Activated T-helper 2 cell treated with anti-CD3 and anti-CD28 coated beads, Interferon-gamma antibody, Interleukin-2, Interleukin-4, amounts not matched to agents 10 μg/mL and 5 μg/mL and 100 μg/mL, durations not matched to agents 14 hours and 24 hours and 36 hours (primary cell): ENCODE results near the gene SLC22A3. TPM values are rescaled to one million over a fixed set of nuclear protein-coding genes. Genes with fewer than 3 reads are reported as not detected.
"Not testable (repeated sequence)": the region's sequence is repeated elsewhere in the genome, so short reads cannot be mapped to it uniquely, and the experiment has no call there.

ENCODE experiments used
- DNase-seq: peaks from one replicate; pipeline ENCODE4 v3.0.0; 2021; ENCODE audit warnings: low spot score
- H3K27ac Mint-ChIP-seq: one replicate; pipeline ENCODE4 v1.8.0; 2021; ENCODE audit warnings: mixed read lengths
- H3K27me3 Mint-ChIP-seq: one replicate; pipeline ENCODE4 v1.8.0; 2021; ENCODE audit warnings: low read depth, mixed read lengths
- H3K36me3 Mint-ChIP-seq: one replicate; pipeline ENCODE4 v1.8.0; 2021; ENCODE audit warnings: low read depth, mixed read lengths
- H3K4me1 Mint-ChIP-seq: one replicate; pipeline ENCODE4 v1.8.0; 2021; ENCODE audit warnings: low read depth, mixed read lengths
- H3K4me3 Mint-ChIP-seq: one replicate; pipeline ENCODE4 v1.8.0; 2021; ENCODE audit warnings: low read depth, mild to moderate bottlenecking, moderate library complexity, mixed read lengths
- H3K9me3 Mint-ChIP-seq: one replicate; pipeline ENCODE4 v1.8.0; 2021; ENCODE audit warnings: mixed read lengths
- intact Hi-C: fragments of 100-400 bp; cut with micrococcal nuclease; formaldehyde crosslinking; loops from one replicate; pipeline ENCODE4 v1.15.1; 2023
- total RNA-seq: library from RNA; stranded (reverse); gene quantifications from 2 replicates; pipeline ENCODE4 v1.2.3, GENCODE V29; 2022

The SLC22A3 gene
- total RNA-seq, 1 donor from 2014 or later = not detected

DNA sequence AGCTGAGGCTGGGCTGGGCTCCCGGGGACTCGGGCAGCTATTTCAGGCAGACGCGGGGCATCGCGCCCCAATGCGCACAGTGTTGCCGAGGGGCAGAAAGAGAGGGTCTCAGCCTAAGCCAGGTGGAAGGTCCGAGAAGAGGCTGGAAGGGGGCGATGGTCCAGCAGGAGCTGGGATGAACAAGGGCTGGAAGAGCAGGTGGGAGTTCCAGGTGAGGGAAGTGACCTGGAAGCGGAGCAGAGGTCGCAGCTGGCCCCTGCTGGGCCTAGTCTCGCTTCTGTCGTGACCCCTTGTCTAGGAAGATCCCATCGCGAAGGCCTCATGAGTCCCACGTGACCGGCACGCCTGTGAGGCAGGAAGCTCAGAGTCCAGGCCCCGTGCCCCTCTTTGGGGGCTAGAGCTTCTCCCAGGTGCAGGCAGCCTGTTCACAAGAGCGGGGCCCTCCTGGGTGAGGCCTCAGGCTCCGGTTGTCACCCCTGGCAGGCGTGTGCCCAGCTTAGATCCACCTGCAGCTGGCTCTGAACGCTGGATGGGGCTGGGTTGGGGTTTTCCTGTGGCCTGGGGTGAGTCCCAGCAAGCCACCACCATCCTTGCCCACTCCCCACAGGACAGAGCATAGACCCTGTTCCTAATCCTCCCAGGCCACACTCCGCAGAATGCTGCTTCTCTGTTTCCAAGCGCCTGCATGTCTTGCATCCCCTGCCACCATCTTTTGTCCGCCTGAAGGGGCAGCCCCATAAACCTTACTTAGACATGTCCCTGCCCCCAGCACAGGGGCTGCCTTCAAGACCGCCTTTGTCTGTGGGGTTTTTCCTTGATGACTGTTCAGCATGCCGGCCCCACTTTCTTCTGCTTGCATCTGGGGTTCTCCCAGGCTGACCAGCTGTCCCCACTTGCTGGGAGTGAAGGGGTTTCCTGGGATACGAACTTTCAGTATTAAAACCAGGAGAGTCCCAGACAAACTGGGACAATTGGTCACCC, 15.1 kb downstream of the SLC22A3 start:
- no peak for DNase-seq
- Mint-ChIP-seq H3K36me3 (no peaks in the 10 kb centered on the region), H3K27me3 (peaks cover 11% of the 10 kb centered on the region), H3K27ac (no peak overlapping the region), H3K4me1 (no peaks in the 10 kb centered on the region), H3K4me3 (no peak overlapping the region), H3K9me3 (no peaks in the 10 kb centered on the region)
- intact Hi-C loops = no loop called here

DNA sequence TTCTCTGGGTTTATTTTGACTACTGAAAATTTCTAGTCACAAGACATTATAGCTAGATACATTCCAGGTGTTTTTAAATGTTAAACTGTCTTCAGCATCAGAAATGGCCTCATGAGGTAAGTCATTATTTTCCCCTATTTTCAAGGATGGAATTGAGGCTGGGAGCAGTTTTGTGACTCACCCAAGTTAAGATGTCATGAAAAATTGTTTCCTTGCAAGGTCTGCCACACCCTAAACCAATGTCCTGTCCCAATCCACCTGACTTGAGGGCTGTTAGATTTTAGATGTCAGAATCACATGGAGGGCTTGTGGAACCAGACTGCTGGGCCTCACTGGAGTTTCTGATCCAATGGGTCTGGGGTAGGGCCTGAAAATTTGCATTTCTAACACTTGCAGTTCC, 16.9 kb downstream of the SLC22A3 start:
- DNase-seq = no peak
- H3K27ac Mint-ChIP-seq = no peak overlapping the region
- H3K9me3 Mint-ChIP-seq = no peaks in the 10 kb centered on the region
- intact Hi-C loops = no loop called here
- peaks cover 6% of the 10 kb centered on the region for H3K27me3 Mint-ChIP-seq
- no peak overlapping the region for H3K4me3 Mint-ChIP-seq
- no peaks in the 10 kb centered on the region for H3K4me1 Mint-ChIP-seq
- H3K36me3 Mint-ChIP-seq = no peaks in the 10 kb centered on the region

DNA sequence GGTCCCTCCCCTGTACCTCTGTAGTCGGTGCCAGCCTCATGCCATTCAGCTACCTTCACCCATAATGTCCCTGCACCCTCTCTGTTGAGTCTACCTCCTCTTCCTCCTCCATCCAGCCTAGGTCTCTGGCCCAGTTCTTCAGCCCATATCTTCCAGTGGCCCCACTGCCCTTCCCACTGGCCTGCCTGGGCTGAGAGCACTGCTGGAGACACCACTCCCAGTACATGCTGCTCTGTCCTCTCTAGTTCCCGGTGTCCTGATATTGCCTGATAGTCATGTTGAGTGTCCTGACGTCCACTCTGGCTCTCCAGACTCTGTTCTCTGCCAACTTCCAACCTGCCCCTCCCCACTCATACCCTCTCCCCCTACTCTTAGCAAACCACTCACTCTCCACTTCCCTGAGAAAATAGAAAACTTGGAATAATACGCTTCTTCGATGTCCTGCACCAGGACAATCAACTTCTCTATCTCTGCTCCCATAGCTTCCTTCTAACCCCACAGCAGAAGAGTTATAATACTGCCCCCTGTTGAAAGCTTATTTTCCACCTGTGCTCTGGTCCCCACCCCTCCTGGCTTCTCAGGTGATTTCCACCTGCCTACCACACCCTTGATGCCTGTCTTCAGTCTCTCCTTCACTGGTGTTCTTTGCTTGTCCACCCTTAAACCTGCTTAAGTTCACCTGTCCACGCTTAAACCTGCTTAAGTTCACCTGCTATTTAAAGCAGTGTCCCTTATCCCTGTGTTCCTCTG, 19.8 kb downstream of the SLC22A3 start:
- no peak for DNase-seq
- H3K27ac Mint-ChIP-seq = no peak overlapping the region
- no peaks in the 10 kb centered on the region for H3K4me1 Mint-ChIP-seq
- H3K27me3 Mint-ChIP-seq = no peaks in the 10 kb centered on the region
- H3K9me3 Mint-ChIP-seq = no peaks in the 10 kb centered on the region
- H3K4me3 Mint-ChIP-seq = no peak overlapping the region
- H3K36me3 Mint-ChIP-seq = no peaks in the 10 kb centered on the region
- intact Hi-C loops = no loop called here

DNA sequence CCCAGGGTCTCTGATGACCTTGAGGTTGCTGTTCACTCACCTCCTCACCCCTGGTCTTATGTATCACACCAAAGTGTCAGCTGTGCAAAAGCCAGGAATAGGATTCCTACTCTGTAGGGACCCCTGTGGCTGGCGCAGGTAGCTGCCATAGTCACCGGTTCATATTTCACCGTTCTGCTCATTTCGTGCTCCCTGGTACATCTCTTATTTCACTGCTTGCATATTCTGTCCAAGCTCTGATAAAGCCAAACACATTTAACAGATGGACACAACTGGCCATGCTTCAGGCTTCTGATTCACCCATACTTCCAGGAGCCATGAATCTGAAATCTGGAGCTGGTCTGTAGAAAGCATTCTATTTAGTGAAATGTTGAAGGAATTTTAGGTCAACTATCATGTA, 20.5 kb downstream of the SLC22A3 start:
- H3K9me3 Mint-ChIP-seq = no peaks in the 10 kb centered on the region
- H3K4me1 Mint-ChIP-seq = no peaks in the 10 kb centered on the region
- no peaks in the 10 kb centered on the region for H3K36me3 Mint-ChIP-seq
- no peak for DNase-seq
- no peak overlapping the region for H3K4me3 Mint-ChIP-seq
- intact Hi-C loops = no loop called here
- no peaks in the 10 kb centered on the region for H3K27me3 Mint-ChIP-seq
- H3K27ac Mint-ChIP-seq = no peak overlapping the region

DNA sequence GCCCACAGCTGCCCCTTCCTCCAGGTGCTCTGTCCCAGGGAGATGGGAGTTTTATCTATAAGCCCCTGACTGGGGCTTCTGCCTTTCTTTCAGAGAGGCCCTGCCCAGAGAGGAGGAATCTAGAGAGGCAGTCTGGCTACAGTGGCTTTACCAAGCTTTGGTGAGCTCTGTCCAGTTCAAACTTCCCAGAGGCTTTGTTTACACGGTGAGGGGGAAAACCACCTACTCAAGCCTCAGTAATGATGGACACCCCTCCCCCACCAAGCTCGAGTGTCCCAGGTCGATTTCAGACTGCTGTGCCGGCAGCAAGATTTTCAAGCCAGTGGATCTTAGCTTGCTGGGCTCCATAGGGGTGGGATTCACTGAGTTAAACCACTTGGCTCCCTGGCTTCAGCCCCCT, 25.4 kb downstream of the SLC22A3 start:
- H3K27ac Mint-ChIP-seq, H3K4me1 Mint-ChIP-seq, H3K27me3 Mint-ChIP-seq, H3K4me3 Mint-ChIP-seq, H3K9me3 Mint-ChIP-seq, H3K36me3 Mint-ChIP-seq, DNase-seq, intact Hi-C loops: not testable (repeated sequence)

DNA sequence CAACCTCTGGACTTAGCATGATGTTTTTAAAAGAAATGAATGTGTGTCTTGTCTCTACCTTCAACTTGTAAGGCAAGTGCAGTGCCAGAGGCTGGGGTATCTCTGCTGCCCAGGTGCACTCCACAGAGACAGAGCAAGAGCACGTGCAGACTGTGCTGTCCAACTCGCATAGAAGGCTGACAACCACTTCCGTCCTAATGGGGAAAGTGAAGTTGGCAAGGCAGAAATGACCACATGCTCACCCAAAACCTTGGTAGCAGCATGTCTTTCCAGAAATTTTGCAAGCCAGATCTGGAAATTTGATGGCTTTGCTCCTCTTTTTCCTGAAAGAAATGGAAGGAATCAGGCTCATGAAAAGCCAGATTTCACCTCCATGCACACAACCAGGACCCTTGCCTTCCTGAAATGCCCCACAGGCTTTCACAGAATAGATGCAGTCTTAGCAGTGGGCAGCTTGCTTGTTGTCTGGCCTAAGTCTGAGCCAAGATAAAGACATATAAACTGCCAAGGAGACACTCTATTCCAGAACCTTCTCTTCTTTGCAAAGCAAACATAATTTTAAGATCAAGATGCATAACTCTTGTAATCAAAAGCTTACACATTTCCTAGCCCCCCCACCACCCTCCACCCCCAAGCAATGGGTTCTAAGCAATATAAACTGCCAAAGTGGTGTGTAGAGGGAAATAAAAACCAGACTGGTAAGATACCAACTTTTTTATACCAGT, 26.8 kb downstream of the SLC22A3 start:
- Mint-ChIP-seq H3K36me3 (no peaks in the 10 kb centered on the region), H3K27ac (no peak overlapping the region)

DNA sequence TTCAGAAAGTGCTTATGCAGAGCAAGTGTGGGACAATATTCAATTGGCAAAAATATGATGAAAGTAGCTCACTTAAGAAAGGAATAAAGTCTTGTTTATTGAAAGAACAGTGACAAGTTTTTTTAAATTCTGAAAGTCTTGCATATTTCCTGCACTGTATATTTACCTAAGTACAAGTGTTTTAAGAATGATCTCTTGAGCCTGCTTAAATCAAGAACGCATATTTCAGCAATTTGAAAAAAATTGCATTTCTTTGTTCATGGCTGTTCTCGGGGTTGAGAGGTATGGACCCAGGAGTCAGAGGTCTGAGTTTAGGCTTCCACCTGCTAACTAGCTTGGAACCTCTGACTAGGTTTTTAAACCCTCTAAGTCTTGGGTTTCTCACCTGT, 27.4 kb downstream of the SLC22A3 start:
- peaks cover 13% of the 10 kb centered on the region for H3K27me3 Mint-ChIP-seq

More for the DNA sequence above, 26.8 kb downstream of the SLC22A3 start:
- Mint-ChIP-seq H3K4me1 (no peaks in the 10 kb centered on the region), H3K4me3 (no peak overlapping the region), H3K27me3 (peaks cover 13% of the 10 kb centered on the region), H3K9me3 (no peaks in the 10 kb centered on the region)
- intact Hi-C loops = no loop called here
- DNase-seq = no peak

DNA sequence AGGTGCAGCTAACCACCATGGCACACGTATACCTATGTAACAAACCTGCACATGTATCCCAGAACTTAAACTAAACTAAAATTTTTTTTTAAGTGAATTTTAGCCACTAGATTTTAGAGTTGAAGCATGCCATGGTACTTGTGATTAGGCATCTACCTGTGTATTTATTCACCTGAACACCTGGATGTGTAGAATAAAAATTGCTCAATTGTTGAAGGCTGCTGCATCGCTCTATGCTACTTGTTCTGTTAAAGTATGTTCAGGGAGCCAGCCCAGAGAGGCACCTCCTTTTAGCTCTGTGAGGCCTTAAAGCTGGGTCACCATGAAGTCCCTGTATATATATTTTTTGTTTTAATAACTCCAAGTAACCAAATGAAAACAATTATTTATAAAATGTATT, 28.3 kb downstream of the SLC22A3 start:
- intact Hi-C loops = no loop called here
- no peaks in the 10 kb centered on the region for H3K9me3 Mint-ChIP-seq
- peaks cover 13% of the 10 kb centered on the region for H3K27me3 Mint-ChIP-seq
- H3K27ac Mint-ChIP-seq = no peak overlapping the region
- no peaks in the 10 kb centered on the region for H3K36me3 Mint-ChIP-seq
- no peaks in the 10 kb centered on the region for H3K4me1 Mint-ChIP-seq
- no peak overlapping the region for H3K4me3 Mint-ChIP-seq
- no peak for DNase-seq

More for the DNA sequence above, 27.4 kb downstream of the SLC22A3 start:
- intact Hi-C loops = no loop called here
- H3K4me3 Mint-ChIP-seq = no peak overlapping the region
- DNase-seq = no peak
- H3K9me3 Mint-ChIP-seq = no peaks in the 10 kb centered on the region
- no peaks in the 10 kb centered on the region for H3K4me1 Mint-ChIP-seq
- no peak overlapping the region for H3K27ac Mint-ChIP-seq
- H3K36me3 Mint-ChIP-seq = no peaks in the 10 kb centered on the region

DNA sequence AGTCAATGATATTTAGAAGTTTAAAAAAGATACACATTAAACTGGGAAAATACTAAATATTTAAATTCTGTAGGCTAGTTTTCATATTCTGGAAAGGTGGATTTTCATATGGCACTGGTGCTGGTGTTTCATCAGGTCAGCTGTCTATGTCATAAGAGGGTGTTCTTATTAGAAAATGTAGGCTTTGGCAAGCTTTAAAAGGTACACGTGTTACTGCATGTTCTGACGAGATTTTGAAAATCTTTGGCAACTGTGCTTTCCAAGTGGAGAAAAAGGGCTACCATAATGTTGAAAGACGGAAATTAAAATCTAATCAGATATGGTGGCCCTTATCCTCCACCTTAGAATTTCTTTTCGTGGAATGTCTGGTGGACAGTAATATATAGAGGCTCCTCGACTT, 30.0 kb downstream of the SLC22A3 start:
- no peak overlapping the region for H3K4me3 Mint-ChIP-seq
- DNase-seq = no peak

DNA sequence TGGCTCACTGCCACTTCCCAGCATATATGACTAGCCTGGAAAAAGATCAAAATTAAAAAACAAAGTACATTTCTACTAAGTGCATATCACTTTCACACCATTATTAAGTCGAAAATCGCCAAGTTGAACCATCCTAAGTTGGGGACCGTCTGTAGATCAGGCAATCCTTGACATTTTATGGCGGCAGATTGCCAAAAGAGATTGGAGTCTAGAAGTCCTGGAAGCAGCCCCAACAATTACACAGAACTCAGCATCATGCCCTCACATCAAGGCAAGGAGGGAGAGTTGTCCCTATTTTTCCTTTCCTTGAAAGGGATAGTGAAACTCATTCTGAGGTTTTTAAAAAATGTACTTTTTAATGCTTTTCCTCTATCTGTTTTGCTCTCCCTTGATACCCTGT, 30.7 kb downstream of the SLC22A3 start:
- Mint-ChIP-seq H3K27me3 (peaks cover 13% of the 10 kb centered on the region), H3K4me3 (no peak overlapping the region), H3K9me3 (no peaks in the 10 kb centered on the region), H3K4me1 (no peaks in the 10 kb centered on the region), H3K27ac (no peak overlapping the region), H3K36me3 (no peaks in the 10 kb centered on the region)
- DNase-seq = no peak
- intact Hi-C loops = no loop called here

More for the DNA sequence above, 30.0 kb downstream of the SLC22A3 start:
- Mint-ChIP-seq H3K36me3 (no peaks in the 10 kb centered on the region), H3K4me1 (no peaks in the 10 kb centered on the region), H3K27me3 (peaks cover 13% of the 10 kb centered on the region), H3K9me3 (no peaks in the 10 kb centered on the region), H3K27ac (no peak overlapping the region)
- intact Hi-C loops = no loop called here

DNA sequence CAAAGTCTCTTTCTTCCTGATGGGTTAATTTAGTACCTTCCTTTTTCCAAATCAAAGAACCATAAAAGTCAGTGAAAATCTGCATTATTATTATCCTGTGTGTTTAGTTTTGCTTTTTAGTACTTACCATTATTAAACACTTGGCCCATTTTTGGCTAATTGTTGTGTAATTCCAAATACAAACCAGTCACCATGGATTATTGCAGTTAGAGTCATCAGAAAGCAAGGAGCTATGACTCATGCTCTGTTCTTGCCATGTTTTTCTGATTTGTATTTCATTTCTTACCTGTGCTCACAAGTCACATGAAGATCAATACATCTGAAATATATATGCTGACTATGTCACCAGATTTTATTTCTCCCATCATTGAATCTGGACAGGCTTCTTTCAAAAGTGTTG, 31.3 kb downstream of the SLC22A3 start:
- Mint-ChIP-seq H3K27me3 (peaks cover 13% of the 10 kb centered on the region), H3K27ac (no peak overlapping the region), H3K36me3 (no peaks in the 10 kb centered on the region), H3K4me3 (no peak overlapping the region), H3K4me1 (no peaks in the 10 kb centered on the region), H3K9me3 (no peaks in the 10 kb centered on the region)
- no peak for DNase-seq
- intact Hi-C loops = no loop called here

DNA sequence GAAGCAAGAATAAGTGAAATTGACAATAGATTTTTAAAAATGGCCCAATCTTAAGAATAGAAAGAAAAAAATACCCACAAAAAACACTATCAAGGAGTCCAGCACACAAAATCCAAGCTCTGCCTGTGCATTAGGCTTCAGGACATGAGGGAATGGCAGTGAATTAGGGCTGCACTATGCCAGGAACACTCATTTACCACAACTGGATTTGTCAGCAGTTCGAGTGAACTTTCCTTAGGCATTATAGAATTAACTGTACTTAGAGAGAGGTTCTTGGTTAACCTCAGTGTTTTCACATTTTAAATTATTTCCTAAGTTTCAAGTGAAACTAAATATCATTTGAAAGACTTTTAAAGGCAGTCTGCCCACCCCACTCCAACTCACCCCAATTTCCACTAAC, 34.8 kb downstream of the SLC22A3 start:
- no peak for DNase-seq
- H3K9me3 Mint-ChIP-seq = no peaks in the 10 kb centered on the region
- intact Hi-C loops = no loop called here

More for the DNA sequence above, 34.8 kb downstream of the SLC22A3 start:
- Mint-ChIP-seq H3K36me3 (no peaks in the 10 kb centered on the region), H3K4me3 (no peak overlapping the region), H3K27me3 (peaks cover 18% of the 10 kb centered on the region), H3K4me1 (no peaks in the 10 kb centered on the region), H3K27ac (no peak overlapping the region)
